Muscle of leg (tissue), 11 donors: Measurements from ENCODE around the gene CERS6. TPM values are rescaled to one million over a fixed set of nuclear protein-coding genes. Genes with fewer than 3 reads are reported as not detected.
A peak's percentile ranks its signal among the peaks of the same experiment; 100 is the strongest.

ENCODE experiments used
- DNase-seq: peaks from one replicate; pipeline ENCODE4 v3.0.0; 2013
- H3K27ac ChIP-seq: one replicate; pipeline ENCODE4 v1.5.1; 2013; ENCODE audit warnings: mild to moderate bottlenecking, low read length, control low read depth
- H3K27me3 ChIP-seq: one replicate; pipeline ENCODE4 v1.6.1; 2013; ENCODE audit warnings: low read length; ENCODE audit not compliant: control insufficient read depth, insufficient read depth
- H3K36me3 ChIP-seq: one replicate; pipeline ENCODE4 v1.6.1; 2013; ENCODE audit warnings: low read length; ENCODE audit not compliant: control insufficient read depth, insufficient read depth
- H3K4me1 ChIP-seq: one replicate; pipeline ENCODE4 v1.6.1; 2013; ENCODE audit warnings: low read length; ENCODE audit not compliant: control insufficient read depth, insufficient read depth
- H3K4me3 ChIP-seq: one replicate; pipeline ENCODE4 v1.5.1; 2013; ENCODE audit warnings: low read length, control low read depth
- H3K9me3 ChIP-seq: replicated peaks from 2 replicates; pipeline ENCODE4 v1.6.1; 2013; ENCODE audit warnings: low read depth, low read length; ENCODE audit not compliant: control insufficient read depth
- WGBS: methylation state at CpG from one replicate; pipeline ENCODE4 v1.1.5; 2013; ENCODE audit warnings: missing lambda C conversion rate; ENCODE audit not compliant: insufficient coverage; 5-methylcytosine and 5-hydroxymethylcytosine counted together
- polyA plus RNA-seq, 8 donors: library from polyadenylated mRNA; unstranded; fragments of 120-200 nt; gene quantifications; one replicate each; pipeline versions ENCODE4 v1.2.1 to v1.2.3, GENCODE V29; 2013; ENCODE audit warnings: inconsistent platforms in 1 of 8, low replicate concordance in 1 of 8; ENCODE audit not compliant: insufficient read length in 8 of 8, insufficient read depth in 1 of 8
- total RNA-seq: library from RNA; stranded (reverse); fragments of 120-200 nt; gene quantifications from one replicate; pipeline ENCODE4 v1.2.4, GENCODE V29; 2013

Gene CERS6
- total and polyA plus RNA-seq, 9 donors, result 21.2 to 54.4 (median 39.0) TPM

- H3K4me3 ChIP-seq, result no peak overlapping the region
- no peaks in the 10 kb centered on the region for H3K9me3 ChIP-seq
- H3K4me1 ChIP-seq, result peaks cover 3% of the 10 kb centered on the region
- peaks cover 4% of the 10 kb centered on the region for H3K36me3 ChIP-seq
- H3K27me3 ChIP-seq, result no peaks in the 10 kb centered on the region
- H3K27ac ChIP-seq, result no peak overlapping the region
- DNase-seq, result no peak
- WGBS, result no CpG with 5 or more reads among the region's 6 CpGs
Measured at GRCh38 chr2:168561991-168562390, 105.9 kb downstream of the CERS6 start.

GRCh38 chr2:168562971-168563370 lies 106.9 kb downstream of the CERS6 start:
- no CpG with 5 or more reads among the region's 1 CpG for WGBS

DNA sequence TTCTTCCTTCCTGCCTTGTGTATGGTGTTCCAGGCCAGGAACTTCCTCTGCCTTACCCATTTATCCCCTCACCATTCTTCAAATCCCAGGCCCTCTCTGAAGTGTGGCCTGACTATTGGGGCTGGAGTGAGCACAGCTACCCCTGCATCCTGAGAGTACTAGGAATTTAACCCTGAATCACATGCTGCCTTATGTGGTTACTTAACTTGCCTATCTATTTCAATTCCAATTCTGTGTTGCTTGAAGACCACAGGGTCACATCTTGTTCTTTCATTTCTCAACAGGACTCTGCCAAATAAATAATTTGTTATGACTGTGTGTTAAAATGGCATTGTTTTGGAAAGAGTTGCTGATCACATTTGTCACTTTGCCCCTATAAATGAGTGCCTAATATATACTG lies 108.6 kb downstream of the CERS6 start:
- Histone ChIP-seq H3K9me3 (no peaks in the 10 kb centered on the region), H3K27me3 (no peaks in the 10 kb centered on the region), H3K4me1 (peaks cover 15% of the 10 kb centered on the region), H3K27ac (no peak overlapping the region), H3K4me3 (no peak overlapping the region), H3K36me3 (peaks cover 4% of the 10 kb centered on the region)
- no peak for DNase-seq

More at GRCh38 chr2:168562971-168563370, 106.9 kb downstream of the CERS6 start:
- DNase-seq, result no peak
- Histone ChIP-seq H3K4me3 (no peak overlapping the region), H3K4me1 (peaks cover 7% of the 10 kb centered on the region), H3K27me3 (no peaks in the 10 kb centered on the region), H3K9me3 (no peaks in the 10 kb centered on the region), H3K36me3 (peaks cover 4% of the 10 kb centered on the region), H3K27ac (no peak overlapping the region)

DNA sequence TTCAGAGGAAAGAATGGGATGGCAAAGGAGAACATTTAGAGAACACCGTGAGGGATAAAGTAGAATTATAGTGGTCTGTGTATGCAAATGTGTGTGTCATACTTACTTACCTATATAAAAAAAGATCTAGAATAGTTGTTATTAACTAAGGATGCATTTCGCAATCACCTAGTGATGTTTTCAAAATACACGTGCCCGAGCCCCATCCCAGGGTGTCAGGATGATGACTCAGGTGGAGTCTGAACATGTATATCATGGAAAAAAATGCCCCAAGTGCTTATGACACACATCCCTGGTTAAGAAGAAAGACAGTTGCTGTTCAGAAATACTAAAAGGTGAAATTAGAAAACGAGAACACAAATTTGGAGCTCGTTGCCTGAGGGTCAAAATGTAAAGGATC lies 109.0 kb downstream of the CERS6 start:
- H3K4me1 ChIP-seq, result peaks cover 18% of the 10 kb centered on the region
- DNase-seq, result no peak
- no CpG with 5 or more reads among the region's 6 CpGs for WGBS

DNA sequence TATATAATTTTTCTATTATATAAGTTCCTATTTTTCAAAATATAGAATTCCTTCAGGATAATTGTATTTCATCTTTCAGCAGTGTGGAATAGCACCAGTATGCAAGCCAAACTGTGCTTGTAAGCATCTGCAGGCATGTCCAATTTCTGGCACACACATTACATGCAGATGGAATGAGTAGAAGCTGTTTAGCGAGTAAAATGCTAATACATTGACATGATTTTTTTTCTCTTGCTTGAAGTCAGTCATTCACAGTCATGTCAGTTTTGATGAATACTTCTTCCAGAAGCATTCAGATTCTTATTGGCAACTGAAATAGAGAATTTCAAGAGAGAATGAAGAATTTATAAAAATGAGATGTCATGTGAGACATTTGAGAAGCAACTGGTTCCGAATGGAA lies 109.4 kb downstream of the CERS6 start:
- Histone ChIP-seq H3K27ac (no peak overlapping the region), H3K36me3 (peaks cover 4% of the 10 kb centered on the region), H3K4me3 (no peak overlapping the region), H3K4me1 (peaks cover 22% of the 10 kb centered on the region), H3K9me3 (no peaks in the 10 kb centered on the region), H3K27me3 (no peaks in the 10 kb centered on the region)
- DNase-seq, result peak; percentile 86
- WGBS, result no CpG with 5 or more reads among the region's 2 CpGs

More for the DNA sequence above, 109.0 kb downstream of the CERS6 start:
- Histone ChIP-seq H3K36me3 (peaks cover 4% of the 10 kb centered on the region), H3K27ac (no peak overlapping the region), H3K9me3 (no peaks in the 10 kb centered on the region), H3K27me3 (no peaks in the 10 kb centered on the region), H3K4me3 (no peak overlapping the region)

DNA sequence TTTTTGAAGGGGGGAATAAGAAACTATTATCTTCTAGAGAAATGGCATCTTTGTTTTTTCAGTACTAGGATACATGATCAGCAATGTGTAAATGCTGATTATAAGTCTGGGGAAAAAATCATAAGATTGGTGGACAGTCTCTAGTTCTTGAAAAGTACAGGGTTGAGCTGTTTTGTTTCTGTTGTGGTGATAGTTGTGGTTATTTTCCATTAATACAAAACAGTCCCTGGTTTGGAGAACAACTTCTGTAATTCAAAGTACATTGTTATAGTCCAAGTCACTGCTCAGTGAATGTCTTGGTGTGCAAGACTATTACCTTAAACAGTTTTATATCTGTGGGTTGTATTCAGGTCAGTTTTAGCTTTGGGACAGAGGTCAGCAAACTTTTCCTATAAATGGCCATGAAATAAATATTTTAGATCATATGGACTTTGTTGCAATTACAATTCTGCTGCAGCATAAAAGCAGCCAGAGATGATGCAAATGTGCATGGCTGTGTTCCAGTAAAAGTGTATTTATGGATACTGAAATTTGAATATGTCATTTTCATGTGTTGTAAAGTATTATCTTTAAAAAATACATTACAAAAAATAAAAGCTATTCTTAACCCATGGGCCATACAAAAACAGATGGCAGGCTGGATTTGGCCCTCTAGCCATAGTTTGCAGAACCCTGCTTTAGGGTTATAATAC lies 111.0 kb downstream of the CERS6 start:
- peak overlapping the region; percentile 72 for H3K27ac ChIP-seq
- H3K4me3 ChIP-seq, result no peak overlapping the region
- H3K4me1 ChIP-seq, result peaks cover 25% of the 10 kb centered on the region
- no peaks in the 10 kb centered on the region for H3K27me3 ChIP-seq
- H3K36me3 ChIP-seq, result peaks cover under 1% of the 10 kb centered on the region
- no peaks in the 10 kb centered on the region for H3K9me3 ChIP-seq
- peak; percentile 85 for DNase-seq

GRCh38 chr2:168567836-168568235 lies 111.8 kb downstream of the CERS6 start:
- DNase-seq, result peak; percentile 72
- no peaks in the 10 kb centered on the region for H3K27me3 ChIP-seq
- no peaks in the 10 kb centered on the region for H3K36me3 ChIP-seq
- H3K27ac ChIP-seq, result peak overlapping the region; percentile 72
- no peaks in the 10 kb centered on the region for H3K9me3 ChIP-seq
- H3K4me1 ChIP-seq, result peaks cover 25% of the 10 kb centered on the region
- H3K4me3 ChIP-seq, result no peak overlapping the region
- WGBS, result no CpG with 5 or more reads among the region's 4 CpGs

DNA sequence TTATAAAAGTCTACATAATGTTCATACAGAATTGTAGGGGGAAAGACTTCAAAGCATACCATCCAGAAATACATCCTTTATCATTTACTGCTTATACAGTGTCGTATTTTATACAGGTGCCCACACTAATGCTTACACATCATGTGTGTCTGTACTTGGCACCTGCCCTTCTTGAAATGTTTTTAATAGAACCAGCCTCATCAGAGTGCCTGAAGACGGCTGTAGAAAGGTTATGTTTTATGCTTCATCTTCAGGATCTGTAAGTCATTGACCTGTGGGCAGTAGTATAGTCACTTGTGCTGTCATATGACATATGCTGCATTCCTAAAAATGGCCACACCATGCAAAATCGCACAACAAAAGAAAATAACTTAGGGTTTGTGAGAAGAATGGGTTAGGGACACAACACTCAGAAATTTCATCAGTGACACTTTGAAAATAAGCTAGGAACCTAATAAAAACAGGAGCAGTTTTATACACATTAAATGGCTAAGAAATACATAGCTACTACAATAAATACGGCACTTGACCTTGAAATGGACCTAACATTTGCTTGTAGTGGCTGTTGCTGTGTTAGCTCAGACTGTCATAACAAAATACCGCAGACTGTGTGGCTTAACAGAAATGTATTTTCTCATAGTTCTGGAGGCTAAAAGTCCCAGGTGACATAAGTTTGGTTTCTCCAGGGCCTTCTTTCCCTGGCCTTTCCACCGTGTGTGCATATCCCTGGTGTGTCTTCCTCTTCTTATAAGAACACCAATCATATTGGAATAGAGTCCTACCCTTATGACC lies 112.6 kb downstream of the CERS6 start:
- H3K27ac ChIP-seq, result peak overlapping the region; percentile 76
- H3K27me3 ChIP-seq, result no peaks in the 10 kb centered on the region
- WGBS, result no CpG with 5 or more reads among the region's 6 CpGs
- H3K9me3 ChIP-seq, result no peaks in the 10 kb centered on the region
- peaks cover 25% of the 10 kb centered on the region for H3K4me1 ChIP-seq
- no peak overlapping the region for H3K4me3 ChIP-seq
- no peaks in the 10 kb centered on the region for H3K36me3 ChIP-seq
- DNase-seq, result peak; percentile 78

DNA sequence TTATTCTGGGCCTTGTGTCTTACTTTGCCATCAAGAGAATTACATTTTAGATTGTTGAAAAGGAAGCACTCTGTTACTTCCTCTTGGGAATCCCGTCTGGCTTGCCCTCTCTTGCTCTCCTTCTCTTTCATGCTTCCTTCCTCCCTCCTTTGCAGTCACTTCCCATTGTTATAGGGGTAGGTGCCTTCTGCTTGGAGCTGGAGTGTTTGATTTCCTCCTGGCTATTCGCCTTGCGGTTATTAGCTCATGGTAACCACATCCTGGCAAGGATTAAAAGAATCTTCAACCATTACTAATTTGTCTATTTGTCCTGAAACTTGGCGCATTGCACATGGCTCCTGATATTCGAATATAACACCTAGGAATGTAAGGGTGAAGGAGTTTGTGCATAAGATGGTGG lies 115.0 kb downstream of the CERS6 start:
- no peak overlapping the region for H3K4me3 ChIP-seq
- no peak for DNase-seq
- peaks cover 23% of the 10 kb centered on the region for H3K4me1 ChIP-seq
- no peak overlapping the region for H3K27ac ChIP-seq
- no peaks in the 10 kb centered on the region for H3K27me3 ChIP-seq
- no peaks in the 10 kb centered on the region for H3K9me3 ChIP-seq
- H3K36me3 ChIP-seq, result no peaks in the 10 kb centered on the region
- 83% methylated on average over 1 of the region's 5 CpGs for WGBS

- WGBS, result no CpG with 5 or more reads among the region's 1 CpG
- no peak overlapping the region for H3K27ac ChIP-seq
Measured at GRCh38 chr2:168573128-168573903, 117.2 kb downstream of the CERS6 start.

More at GRCh38 chr2:168573128-168573903, 117.2 kb downstream of the CERS6 start:
- Histone ChIP-seq H3K4me1 (peaks cover 18% of the 10 kb centered on the region), H3K4me3 (no peak overlapping the region), H3K27me3 (no peaks in the 10 kb centered on the region), H3K36me3 (no peaks in the 10 kb centered on the region), H3K9me3 (no peaks in the 10 kb centered on the region)
- DNase-seq, result no peak
